H1 (cell line): ENCODE results near the gene CEP135. TPM values are rescaled to one million over a fixed set of nuclear protein-coding genes. Genes with fewer than 3 reads are reported as not detected.

Experiments used
- CTCF ChIA-PET: fragments of 300-600 bp; sonication (Branson Sonifier 250); formaldehyde crosslinking; loops from one replicate; lab custom pipeline; 2021; ENCODE audit not compliant: partially characterized antibody; lab: Charles Lee
- POLR2A ChIA-PET: fragments of 300-600 bp; sonication (Branson Sonifier 250); formaldehyde crosslinking; loops from one replicate; lab custom pipeline; 2021; ENCODE audit warnings: inconsistent platforms; ENCODE audit not compliant: partially characterized antibody; lab: Charles Lee
- DNase-seq, 2 experiments: peaks; one replicate each; pipeline versions ENCODE4 v3.0.0 to v3.0.0-alpha.2; 2010 to 2022; ENCODE audit warnings: low spot score in 2 of 2, low read depth in 1 of 2, mixed read lengths in 1 of 2
- FAIRE-seq: peaks from 2 replicates; lab custom pipeline; 2011; peaks lifted over from hg19 to GRCh38; lab: Jason Lieb, UNC
- H2AFZ ChIP-seq: 2 replicates; pipeline ENCODE4 v1.8.1; 2012; ENCODE audit warnings: low read length, inconsistent platforms
- H2AK5ac ChIP-seq: 2 replicates; pipeline ENCODE4 v1.6.1; 2013; ENCODE audit warnings: low read depth, low read length
- H2BK120ac ChIP-seq: replicated peaks from 2 replicates; pipeline ENCODE3; 2013; ENCODE audit warnings: low read depth, low read length, inconsistent platforms
- H2BK12ac ChIP-seq: 2 replicates; pipeline ENCODE4 v1.6.1; 2013; ENCODE audit warnings: low read depth, low read length
- H2BK15ac ChIP-seq: 2 replicates; pipeline ENCODE4 v1.6.1; 2013; ENCODE audit warnings: low read length
- H2BK20ac ChIP-seq: 2 replicates; pipeline ENCODE4 v1.6.1; 2013; ENCODE audit warnings: low read length
- H2BK5ac ChIP-seq: 2 replicates; pipeline ENCODE4 v1.6.1; 2013; ENCODE audit warnings: low read depth, low read length
- H3K14ac ChIP-seq: 2 replicates; pipeline ENCODE4 v1.6.1; 2013; ENCODE audit warnings: inconsistent platforms; ENCODE audit not compliant: insufficient read length
- H3K18ac ChIP-seq: 2 replicates; pipeline ENCODE4 v1.6.1; 2013; ENCODE audit warnings: low read length; ENCODE audit errors: extremely low read depth
- H3K23ac ChIP-seq: 2 replicates; pipeline ENCODE4 v1.6.1; 2013; ENCODE audit warnings: inconsistent platforms; ENCODE audit not compliant: insufficient read length
- H3K23me2 ChIP-seq: 2 replicates; pipeline ENCODE4 v1.6.1; 2013; ENCODE audit warnings: low read depth, low read length
- H3K27ac ChIP-seq: 2 replicates; pipeline ENCODE4 v1.6.1; 2011; ENCODE audit warnings: low read depth, low read length, inconsistent platforms
- H3K27me3 ChIP-seq, 4 experiments: replicated peaks in 1 of 4; 1 replicate in 1 of 4; 2 replicates in 3 of 4; pipeline versions ENCODE4 v1.6.1 to v1.8.1; 2011 to 2013; ENCODE audit warnings: low read length in 3 of 4, mild to moderate bottlenecking in 3 of 4, inconsistent platforms in 2 of 4, mixed read lengths in 2 of 4, moderate library complexity in 1 of 4; ENCODE audit not compliant: control insufficient read depth in 3 of 4, insufficient read depth in 3 of 4; ENCODE audit errors: extremely low read depth in 1 of 4
- H3K36me3 ChIP-seq, 4 experiments: 2 replicates each; pipeline versions ENCODE4 v1.6.1 to v1.8.1; 2011 to 2013; ENCODE audit warnings: mild to moderate bottlenecking in 4 of 4, low read length in 3 of 4, moderate library complexity in 2 of 4, control low read depth in 1 of 4, inconsistent platforms in 1 of 4; ENCODE audit not compliant: insufficient read depth in 4 of 4, control insufficient read depth in 2 of 4
- H3K4ac ChIP-seq: replicated peaks from 2 replicates; pipeline ENCODE3; 2013; ENCODE audit warnings: low read length, low read depth, mixed read lengths, inconsistent platforms; ENCODE audit not compliant: insufficient read length
- H3K4me1 ChIP-seq, 4 experiments: replicated peaks in 1 of 4; 1 replicate in 1 of 4; 2 replicates in 3 of 4; pipeline versions ENCODE4 v1.6.1 to v1.8.1; 2011 to 2013; ENCODE audit warnings: low read length in 3 of 4, inconsistent platforms in 2 of 4, mixed read lengths in 1 of 4; ENCODE audit not compliant: insufficient read depth in 4 of 4, control insufficient read depth in 3 of 4
- H3K4me2 ChIP-seq, 2 experiments: 2 replicates each; pipeline versions ENCODE4 v1.6.1 to v1.8.1; 2011 to 2013; ENCODE audit warnings: low read depth in 2 of 2, low read length in 2 of 2, control low read depth in 1 of 2, inconsistent platforms in 1 of 2, mild to moderate bottlenecking in 1 of 2; ENCODE audit not compliant: insufficient read depth in 1 of 2
- H3K4me3 ChIP-seq, 4 experiments: fragments of 200-600, 300-600 bp in 1 of 4; sonication (generic), shearing (Covaris generic), sonication (Bioruptor Twin) in 1 of 4; 2 replicates each; pipeline versions ENCODE4 v1.5.1 to v1.8.1; 2011 to 2016; ENCODE audit warnings: low read length in 4 of 4, low read depth in 3 of 4, control low read depth in 2 of 4, inconsistent platforms in 2 of 4, mild to moderate bottlenecking in 2 of 4, mixed read lengths in 1 of 4, moderate library complexity in 1 of 4; ENCODE audit not compliant: insufficient read depth in 2 of 4; ENCODE audit errors: extremely low read depth in 1 of 4
- H3K56ac ChIP-seq: replicated peaks from 2 replicates; pipeline ENCODE3; 2013; ENCODE audit warnings: low read depth, mild to moderate bottlenecking, mixed read lengths, low read length, inconsistent platforms; ENCODE audit not compliant: insufficient read length
- H3K79me1 ChIP-seq: 2 replicates; pipeline ENCODE4 v1.6.1; 2013; ENCODE audit warnings: low read depth, low read length, control low read depth
- H3K79me2 ChIP-seq, 2 experiments: 2 replicates each; pipeline versions ENCODE4 v1.6.1 to v1.8.1; 2012 to 2013; ENCODE audit warnings: low read length in 2 of 2, mild to moderate bottlenecking in 2 of 2, inconsistent platforms in 1 of 2; ENCODE audit not compliant: insufficient read depth in 2 of 2, control insufficient read depth in 1 of 2
- H3K9ac ChIP-seq, 4 experiments: replicated peaks in 1 of 4; 1 replicate in 1 of 4; 2 replicates in 3 of 4; pipeline versions ENCODE4 v1.6.1 to v1.8.1; 2011 to 2013; ENCODE audit warnings: low read depth in 3 of 4, low read length in 3 of 4, control low read depth in 2 of 4, mild to moderate bottlenecking in 2 of 4, moderate library complexity in 2 of 4, inconsistent platforms in 1 of 4; ENCODE audit errors: extremely low read depth in 1 of 4
- H3K9me3 ChIP-seq, 2 experiments: 2 replicates each; pipeline versions ENCODE4 v1.6.1 to v1.8.1; 2012 to 2013; ENCODE audit warnings: mild to moderate bottlenecking in 2 of 2, moderate library complexity in 2 of 2, control low read depth in 1 of 2, inconsistent platforms in 1 of 2, low read depth in 1 of 2, low read length in 1 of 2, mixed read lengths in 1 of 2; ENCODE audit not compliant: insufficient read depth in 2 of 2
- H4K20me1 ChIP-seq, 2 experiments: replicated peaks in 1 of 2; 2 replicates each; pipeline versions ENCODE3 to v1.8.1; 2011 to 2013; ENCODE audit warnings: inconsistent platforms in 2 of 2, low read length in 2 of 2, mild to moderate bottlenecking in 1 of 2; ENCODE audit not compliant: insufficient read depth in 2 of 2, control insufficient read depth in 1 of 2
- H4K5ac ChIP-seq: 2 replicates; pipeline ENCODE4 v1.6.1; 2013; ENCODE audit warnings: low read length, low read depth, mixed read lengths, inconsistent platforms; ENCODE audit not compliant: insufficient read length
- H4K8ac ChIP-seq: 2 replicates; pipeline ENCODE4 v1.8.0; 2013; ENCODE audit warnings: mild to moderate bottlenecking, moderate library complexity, low read length, inconsistent platforms; ENCODE audit not compliant: insufficient read depth; ENCODE audit errors: extremely low read depth
- H4K91ac ChIP-seq: replicated peaks from 2 replicates; pipeline ENCODE3; 2013; ENCODE audit warnings: low read length, mixed read lengths, inconsistent platforms; ENCODE audit not compliant: insufficient read length
- EP300 ChIP-seq, 2 experiments: IDR thresholded peaks; 1 replicate in 1 of 2; 2 replicates in 1 of 2; pipeline ENCODE4 v1.6.1; 2011 to 2012; ENCODE audit warnings: low read depth in 2 of 2, low read length in 2 of 2, mild to moderate bottlenecking in 2 of 2, borderline replicate concordance in 1 of 2, inconsistent platforms in 1 of 2, moderate library complexity in 1 of 2
- HDAC2 ChIP-seq, 2 experiments: fragments of 300-600 bp in 1 of 2; sonication (generic) in 1 of 2; IDR thresholded peaks; 2 replicates each; pipeline ENCODE4 v1.6.1; 2011 to 2012; ENCODE audit warnings: low read depth in 2 of 2, low read length in 2 of 2, mild to moderate bottlenecking in 2 of 2, moderate library complexity in 2 of 2, borderline replicate concordance in 1 of 2, inconsistent platforms in 1 of 2
- SP2 ChIP-seq: IDR thresholded peaks from 2 replicates; pipeline ENCODE4 v1.6.1; 2012; ENCODE audit warnings: mild to moderate bottlenecking, low read length, inconsistent platforms
- SRF ChIP-seq: IDR thresholded peaks from 2 replicates; pipeline ENCODE4 v1.6.1; 2011; ENCODE audit warnings: mild to moderate bottlenecking, low read depth, low read length, moderate library complexity
- SUZ12 ChIP-seq: fragments of 200-600 bp; sonication (generic); IDR thresholded peaks from 2 replicates; pipeline ENCODE4 v1.6.1; 2012; ENCODE audit warnings: mild to moderate bottlenecking, inconsistent platforms, low read length, moderate library complexity, mixed read lengths
- WGBS, 2 experiments: shearing (Covaris generic) in 1 of 2; methylation state at CpG; one replicate each; pipeline versions ENCODE4 v1.1.6 to v1.1.7; 2013 to 2015; ENCODE audit warnings: low lambda C conversion rate in 2 of 2, mixed read lengths in 2 of 2, inconsistent platforms in 1 of 2, low coverage in 1 of 2, missing lambda C conversion rate in 1 of 2; ENCODE audit not compliant: insufficient replicate concordance in 2 of 2, insufficient coverage in 1 of 2, insufficient read length in 1 of 2; ENCODE audit errors: extremely low coverage in 1 of 2, missing lambda C conversion rate in 1 of 2; 5-methylcytosine and 5-hydroxymethylcytosine counted together
- polyA plus RNA-seq, 7 experiments: library from polyadenylated mRNA; depleted of rRNA in 3 of 7; stranded (reverse) in 5 of 7; unstranded in 2 of 7; fragments of >200 nt in 5 of 7; fragments of 200-250 nt in 2 of 7; gene quantifications; 1 replicate in 5 of 7; 2 replicates in 1 of 7; 4 replicates in 1 of 7; pipeline versions ENCODE4 v1.2.1 to v1.2.3, GENCODE V29; 2011 to 2013; ENCODE audit warnings: missing spikeins in 2 of 7, mixed read lengths in 2 of 7
- total RNA-seq: library from RNA; stranded (reverse); fragmentation: NEBNext Ultra II Directional; extraction: Animal tissue kit (Norgen Biotek cat#: 25700); gene quantifications from 2 replicates; pipeline ENCODE4 v1.2.1, GENCODE V29; 2021

CEP135 gene
- total and polyA plus RNA-seq, 2 of the 8 experiments (the other 6 are each of a cell fraction or from before 2014, with no cell fraction given): 2.7 to 14.5 TPM

DNA sequence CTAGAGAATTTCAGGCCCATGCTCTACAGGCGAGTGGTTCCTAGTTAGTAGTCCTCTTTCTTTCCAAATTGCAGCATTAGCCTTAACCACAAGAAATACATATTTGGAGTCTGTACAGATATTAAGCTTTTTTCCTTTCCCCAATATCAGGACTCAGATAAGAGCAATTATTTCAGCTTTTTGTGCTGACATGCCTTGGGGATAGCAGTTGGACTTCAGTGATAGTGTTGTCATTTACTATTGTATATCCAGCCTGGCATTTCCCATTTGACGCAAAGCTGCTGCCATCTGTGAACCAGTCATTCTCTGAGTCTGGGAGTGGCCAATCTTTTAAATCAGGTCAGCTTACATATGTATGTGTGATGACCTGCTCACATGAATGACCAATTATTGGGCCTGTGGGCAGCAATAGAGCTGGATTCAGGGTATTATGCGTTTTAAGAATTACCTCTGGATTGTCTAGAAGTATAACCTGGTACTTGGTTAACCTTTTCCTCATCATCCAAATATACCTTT is 6.8 kb upstream of the CEP135 start:
- Histone ChIP-seq H4K91ac (no peak overlapping the region), H3K9ac (no peak overlapping the region), H3K4me1 (peaks cover 0 to 9% (median 0%) of the 10 kb centered on the region in 4 experiments; a peak in 2 of 7 replicates), H2BK12ac (no peak overlapping the region), H3K79me2 (no peaks in the 10 kb centered on the region), H2AK5ac (no peak overlapping the region), H3K23me2 (no peaks in the 10 kb centered on the region), H2BK120ac (no peak overlapping the region), H3K56ac (no peak overlapping the region), H3K36me3 (no peaks in the 10 kb centered on the region; a peak in 1 of 8 replicates), H3K4ac (no peak overlapping the region), H4K5ac (no peak overlapping the region), H3K27me3 (no peaks in the 10 kb centered on the region), H3K18ac (no peak overlapping the region), H2AFZ (no peak overlapping the region), H4K8ac (no peak overlapping the region), H2BK5ac (no peak overlapping the region), H3K27ac (no peak overlapping the region), H3K4me2 (no peak overlapping the region), H3K9me3 (no peaks in the 10 kb centered on the region; a peak in 1 of 4 replicates), H3K14ac (no peak overlapping the region), H2BK15ac (no peak overlapping the region), H4K20me1 (no peaks in the 10 kb centered on the region), H2BK20ac (no peak overlapping the region), H3K4me3 (no peak overlapping the region), H3K23ac (no peak overlapping the region), H3K79me1 (no peaks in the 10 kb centered on the region)
- CTCF ChIA-PET: interaction anchor here (1.2 kb wide), 2 partner anchors 9 to 358 kb away, joined by 3 read pairs; no protein-coding TSS in a partner anchor
- no peak for DNase-seq
- no peak for FAIRE-seq
- POLR2A ChIA-PET: interaction anchor here (0.6 kb wide), 1 partner anchor 42 kb away, joined by 4 read pairs; no protein-coding TSS in a partner anchor
- 87% methylated on average over 3 of the region's 3 CpGs; no CpG with 5 or more reads in 1 of the 2 experiments for WGBS, 2 experiments
- no peak for TF ChIP-seq SRF
- no peak for TF ChIP-seq SUZ12
- TF ChIP-seq HDAC2 (IDR thresholded peaks at IDR 0.05; ENCODE audit: borderline replicate concordance in 1 of 2, low read depth in 2 of 2, low read length in 2 of 2): no peak
- TF ChIP-seq SP2: no peak
- no peak for TF ChIP-seq EP300 (IDR thresholded peaks at IDR 0.05; ENCODE audit: borderline replicate concordance in 1 of 2, low read depth in 2 of 2, low read length in 2 of 2)
